Measurements from ENCODE around the gene DSCAM.

The DSCAM gene

DNA sequence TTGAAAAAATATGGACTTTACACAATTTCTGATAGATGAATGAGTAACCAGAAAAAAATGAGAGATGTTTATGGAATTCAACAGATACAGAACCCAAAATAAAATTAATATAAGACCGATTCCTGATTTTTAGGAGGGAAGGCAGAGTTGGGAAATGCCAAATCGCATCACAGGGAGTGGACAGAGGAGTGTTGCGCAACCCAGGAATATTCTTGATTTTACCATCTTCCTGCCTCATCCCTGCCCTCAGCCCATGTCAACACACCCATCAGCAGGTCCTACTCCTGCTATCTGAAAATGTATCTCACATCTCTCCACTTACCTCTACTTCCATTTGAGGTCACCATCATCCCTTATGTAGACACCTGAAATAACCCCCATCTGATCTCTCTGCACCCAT is 221.0 kb downstream of the DSCAM start:
- Mint-ChIP-seq H3K27me3 (ENCODE audit: low read depth) (no peaks in the 10 kb centered on the region), H3K36me3 (ENCODE audit: low read depth) (no peaks in the 10 kb centered on the region), H3K9me3 (peaks cover 8% of the 10 kb centered on the region), H3K27ac (no peak overlapping the region), H3K4me1 (ENCODE audit: low read depth) (no peaks in the 10 kb centered on the region), H3K4me3 (no peak overlapping the region)

DNA sequence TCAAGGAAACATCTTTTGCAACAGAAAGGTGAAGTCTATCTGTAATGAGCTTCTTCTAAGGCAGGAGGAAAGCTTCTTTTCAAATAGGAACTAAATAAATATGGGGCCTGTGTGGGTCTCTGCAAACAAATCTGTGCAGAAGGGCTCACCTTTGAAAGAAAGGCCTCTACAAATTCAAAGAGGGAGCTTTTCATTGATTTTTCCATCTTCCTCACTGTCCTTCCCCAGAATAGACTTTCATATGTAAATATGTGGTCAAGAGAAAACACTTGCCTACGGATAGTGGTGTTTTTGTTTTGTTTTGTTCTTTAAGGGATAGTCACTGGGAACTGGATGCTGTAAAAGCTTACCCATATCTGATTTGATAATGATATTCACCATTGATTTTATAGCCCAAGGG is 223.4 kb downstream of the DSCAM start:
- H3K27me3 Mint-ChIP-seq (ENCODE audit: low read depth), result no peaks in the 10 kb centered on the region
- H3K4me1 Mint-ChIP-seq (ENCODE audit: low read depth), result no peaks in the 10 kb centered on the region
- H3K4me3 Mint-ChIP-seq, result no peak overlapping the region
- H3K27ac Mint-ChIP-seq, result no peak overlapping the region
- H3K36me3 Mint-ChIP-seq (ENCODE audit: low read depth), result no peaks in the 10 kb centered on the region
- peaks cover 11% of the 10 kb centered on the region for H3K9me3 Mint-ChIP-seq

- no peak overlapping the region for H3K27ac Mint-ChIP-seq
- H3K36me3 Mint-ChIP-seq (ENCODE audit: low read depth), result no peaks in the 10 kb centered on the region
- peaks cover 18% of the 10 kb centered on the region for H3K9me3 Mint-ChIP-seq
- no peak overlapping the region for H3K4me3 Mint-ChIP-seq
- no peaks in the 10 kb centered on the region for H3K4me1 Mint-ChIP-seq (ENCODE audit: low read depth)
- H3K27me3 Mint-ChIP-seq (ENCODE audit: low read depth), result no peaks in the 10 kb centered on the region
These were observed 224.4 kb downstream of the DSCAM start for GRCh38 chr21:40622531-40622930.

GRCh38 chr21:40620386-40621145 is 226.4 kb downstream of the DSCAM start:
- Mint-ChIP-seq H3K27me3 (ENCODE audit: low read depth) (no peaks in the 10 kb centered on the region), H3K9me3 (peaks cover 13% of the 10 kb centered on the region), H3K4me3 (no peak overlapping the region), H3K4me1 (ENCODE audit: low read depth) (no peaks in the 10 kb centered on the region), H3K27ac (no peak overlapping the region), H3K36me3 (ENCODE audit: low read depth) (no peaks in the 10 kb centered on the region)

GRCh38 chr21:40618191-40618973 is 228.6 kb downstream of the DSCAM start:
- H3K27ac Mint-ChIP-seq, result no peak overlapping the region
- H3K4me1 Mint-ChIP-seq (ENCODE audit: low read depth), result no peaks in the 10 kb centered on the region
- no peak overlapping the region for H3K4me3 Mint-ChIP-seq
- H3K27me3 Mint-ChIP-seq (ENCODE audit: low read depth), result no peaks in the 10 kb centered on the region
- H3K9me3 Mint-ChIP-seq, result peaks cover 13% of the 10 kb centered on the region
- no peaks in the 10 kb centered on the region for H3K36me3 Mint-ChIP-seq (ENCODE audit: low read depth)

- Mint-ChIP-seq H3K4me1 (ENCODE audit: low read depth) (no peaks in the 10 kb centered on the region), H3K4me3 (no peak overlapping the region), H3K27me3 (ENCODE audit: low read depth) (no peaks in the 10 kb centered on the region), H3K36me3 (ENCODE audit: low read depth) (no peaks in the 10 kb centered on the region), H3K27ac (no peak overlapping the region), H3K9me3 (peaks cover 13% of the 10 kb centered on the region)
These were observed 230.6 kb downstream of the DSCAM start for GRCh38 chr21:40616377-40616704.

DNA sequence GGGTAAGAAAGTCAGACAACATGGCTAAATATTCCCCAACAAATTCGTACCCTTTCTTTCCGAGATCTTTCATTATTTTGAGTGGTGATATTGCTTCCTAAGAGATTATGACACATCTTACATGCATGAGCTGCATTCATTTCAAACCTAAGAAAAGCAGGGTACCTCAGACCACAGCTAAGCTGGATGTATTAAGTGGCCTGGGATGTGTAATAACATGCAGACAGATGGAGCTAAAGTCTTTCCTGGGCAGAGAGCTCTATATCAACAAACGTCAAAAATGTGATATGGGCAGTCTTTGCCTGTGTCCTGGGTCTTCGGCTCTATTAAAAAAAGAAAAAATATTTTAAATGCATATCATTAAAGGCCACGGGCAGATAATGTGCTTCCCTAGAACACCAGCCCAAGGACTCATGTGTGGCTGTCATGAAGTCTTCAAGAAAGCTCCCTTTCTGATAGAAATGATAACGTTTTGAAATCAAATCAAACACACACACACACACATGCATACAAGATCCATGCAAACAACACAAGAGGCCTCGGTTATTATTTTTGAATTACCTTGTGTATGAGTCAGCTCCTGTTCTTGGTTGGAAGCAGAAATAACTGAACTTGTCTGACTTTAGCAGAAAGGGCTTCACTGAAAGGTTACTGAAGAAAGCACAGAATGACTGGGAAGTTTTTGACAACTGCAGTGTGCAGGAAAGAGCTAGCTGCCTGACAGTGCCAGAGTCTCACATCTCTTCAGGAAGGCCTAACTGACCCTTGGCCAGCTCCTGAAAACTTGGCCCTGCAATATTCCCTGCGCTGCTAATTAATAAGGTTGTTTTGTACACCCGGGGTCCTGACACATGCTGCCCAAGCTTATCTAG is 231.2 kb downstream of the DSCAM start:
- H3K4me3 Mint-ChIP-seq, result no peak overlapping the region
- no peaks in the 10 kb centered on the region for H3K36me3 Mint-ChIP-seq (ENCODE audit: low read depth)
- no peaks in the 10 kb centered on the region for H3K27me3 Mint-ChIP-seq (ENCODE audit: low read depth)
- H3K4me1 Mint-ChIP-seq (ENCODE audit: low read depth), result no peaks in the 10 kb centered on the region
- H3K27ac Mint-ChIP-seq, result no peak overlapping the region
- H3K9me3 Mint-ChIP-seq, result peaks cover 13% of the 10 kb centered on the region

GRCh38 chr21:40613546-40614030 is 233.4 kb downstream of the DSCAM start:
- no peaks in the 10 kb centered on the region for H3K4me1 Mint-ChIP-seq (ENCODE audit: low read depth)
- no peaks in the 10 kb centered on the region for H3K36me3 Mint-ChIP-seq (ENCODE audit: low read depth)
- H3K27me3 Mint-ChIP-seq (ENCODE audit: low read depth), result no peaks in the 10 kb centered on the region
- no peak overlapping the region for H3K27ac Mint-ChIP-seq
- H3K4me3 Mint-ChIP-seq, result no peak overlapping the region
- peaks cover 18% of the 10 kb centered on the region for H3K9me3 Mint-ChIP-seq

- Mint-ChIP-seq H3K4me1 (ENCODE audit: low read depth) (no peaks in the 10 kb centered on the region), H3K36me3 (ENCODE audit: low read depth) (no peaks in the 10 kb centered on the region), H3K9me3 (peaks cover 17% of the 10 kb centered on the region), H3K4me3 (no peak overlapping the region), H3K27ac (no peak overlapping the region), H3K27me3 (ENCODE audit: low read depth) (no peaks in the 10 kb centered on the region)
These were observed 236.6 kb downstream of the DSCAM start for GRCh38 chr21:40610345-40610744.

GRCh38 chr21:40606341-40606740 is 240.6 kb downstream of the DSCAM start:
- Mint-ChIP-seq H3K27me3 (ENCODE audit: low read depth) (no peaks in the 10 kb centered on the region), H3K4me1 (ENCODE audit: low read depth) (no peaks in the 10 kb centered on the region), H3K36me3 (ENCODE audit: low read depth) (no peaks in the 10 kb centered on the region), H3K4me3 (no peak overlapping the region), H3K27ac (no peak overlapping the region), H3K9me3 (peaks cover 17% of the 10 kb centered on the region)

- H3K27me3 Mint-ChIP-seq (ENCODE audit: low read depth), result no peaks in the 10 kb centered on the region
- no peaks in the 10 kb centered on the region for H3K36me3 Mint-ChIP-seq (ENCODE audit: low read depth)
- peaks cover 17% of the 10 kb centered on the region for H3K9me3 Mint-ChIP-seq
- H3K27ac Mint-ChIP-seq, result no peak overlapping the region
- no peak overlapping the region for H3K4me3 Mint-ChIP-seq
- no peaks in the 10 kb centered on the region for H3K4me1 Mint-ChIP-seq (ENCODE audit: low read depth)
These were observed 241.9 kb downstream of the DSCAM start for GRCh38 chr21:40605094-40605493.

GRCh38 chr21:40603774-40604173 is 243.2 kb downstream of the DSCAM start:
- no peak overlapping the region for H3K27ac Mint-ChIP-seq
- no peaks in the 10 kb centered on the region for H3K4me1 Mint-ChIP-seq (ENCODE audit: low read depth)
- peaks cover 8% of the 10 kb centered on the region for H3K9me3 Mint-ChIP-seq
- H3K27me3 Mint-ChIP-seq (ENCODE audit: low read depth), result no peaks in the 10 kb centered on the region
- H3K36me3 Mint-ChIP-seq (ENCODE audit: low read depth), result no peaks in the 10 kb centered on the region
- no peak overlapping the region for H3K4me3 Mint-ChIP-seq

DNA sequence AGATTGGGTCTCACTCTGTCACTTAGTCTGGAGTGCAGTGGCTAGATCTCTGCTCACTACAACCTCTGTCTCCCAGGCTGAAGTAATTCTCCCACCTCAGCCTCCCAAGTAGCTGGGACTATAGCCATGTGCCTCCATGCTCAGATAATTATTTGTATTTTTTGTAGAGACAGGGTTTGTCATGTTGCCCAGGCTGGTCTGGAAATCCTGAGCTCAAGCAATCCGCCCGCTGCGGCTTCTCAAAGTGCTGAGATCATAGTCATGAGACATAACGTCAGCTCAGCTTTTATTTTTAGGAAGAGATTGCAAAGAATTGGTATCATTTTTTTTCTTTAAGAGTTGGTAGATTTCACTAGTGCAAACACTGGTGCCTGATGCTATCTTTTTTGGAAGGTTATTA is 244.9 kb downstream of the DSCAM start:
- Mint-ChIP-seq H3K36me3 (ENCODE audit: low read depth) (no peaks in the 10 kb centered on the region), H3K4me1 (ENCODE audit: low read depth) (no peaks in the 10 kb centered on the region)

GRCh38 chr21:40595806-40596205 is 251.2 kb downstream of the DSCAM start:
- H3K27me3 Mint-ChIP-seq (ENCODE audit: low read depth), result no peaks in the 10 kb centered on the region
- peaks cover 15% of the 10 kb centered on the region for H3K9me3 Mint-ChIP-seq
- H3K4me1 Mint-ChIP-seq (ENCODE audit: low read depth), result no peaks in the 10 kb centered on the region
- H3K36me3 Mint-ChIP-seq (ENCODE audit: low read depth), result no peaks in the 10 kb centered on the region
- no peak overlapping the region for H3K4me3 Mint-ChIP-seq
- no peak overlapping the region for H3K27ac Mint-ChIP-seq

More for the DNA sequence above, 244.9 kb downstream of the DSCAM start:
- H3K4me3 Mint-ChIP-seq, result no peak overlapping the region
- no peak overlapping the region for H3K27ac Mint-ChIP-seq
- no peaks in the 10 kb centered on the region for H3K27me3 Mint-ChIP-seq (ENCODE audit: low read depth)
- peaks cover 8% of the 10 kb centered on the region for H3K9me3 Mint-ChIP-seq
